ENCODE data around the gene LMOD3.

- TF ChIP-seq CTCF (IDR thresholded peaks at IDR 0.05) (no peak), POLR2A (IDR thresholded peaks at IDR 0.05) (no peak)
These were observed 56.3 kb downstream of the LMOD3 start for GRCh38 chr3:69066121-69066520.
